Activated CD4-positive, alpha-beta T cell treated with anti-CD3 and anti-CD28 coated beads, Interleukin-2, Interleukin-6, amounts not matched to agents 100 ng/mL and 50 ng/mL, durations not matched to agents 16 hours and 8 hours (primary cell): Measurements from ENCODE around the gene ACAP3.

Experiments used
- DNase-seq: peaks from one replicate; pipeline ENCODE4 v3.0.0-alpha.2; 2020

Gene ACAP3

GRCh38 chr1:1298861-1299685 lies 8.7 kb downstream of the ACAP3 start:
- no peak for DNase-seq

- no peak for DNase-seq
These were observed 9.8 kb downstream of the ACAP3 start for GRCh38 chr1:1297802-1298424.

GRCh38 chr1:1296070-1297061 lies 11.4 kb downstream of the ACAP3 start:
- no peak for DNase-seq

GRCh38 chr1:1295154-1295923 lies 12.4 kb downstream of the ACAP3 start:
- no peak for DNase-seq

GRCh38 chr1:1294250-1294890 lies 13.4 kb downstream of the ACAP3 start:
- no peak for DNase-seq

- DNase-seq = no peak
These were observed 14.2 kb downstream of the ACAP3 start for GRCh38 chr1:1293263-1294249.

- no peak for DNase-seq
These were observed 14.9 kb downstream of the ACAP3 start for GRCh38 chr1:1292851-1293250.

GRCh38 chr1:1292442-1292779 lies 15.3 kb downstream of the ACAP3 start:
- DNase-seq = no peak

- DNase-seq = peak; percentile 55
These were observed 15.9 kb downstream of the ACAP3 start for GRCh38 chr1:1291548-1292441.

- no peak for DNase-seq
These were observed 16.7 kb downstream of the ACAP3 start for GRCh38 chr1:1291023-1291528.

GRCh38 chr1:1290238-1290731 lies 17.4 kb downstream of the ACAP3 start:
- no peak for DNase-seq

- DNase-seq = no peak
These were observed 20.2 kb downstream of the ACAP3 start for GRCh38 chr1:1287288-1288110.

- no peak for DNase-seq
These were observed 21.1 kb downstream of the ACAP3 start for GRCh38 chr1:1286313-1287261.

GRCh38 chr1:1285611-1286311 lies 22.0 kb downstream of the ACAP3 start:
- DNase-seq = no peak

- no peak for DNase-seq
These were observed 22.6 kb downstream of the ACAP3 start for GRCh38 chr1:1285102-1285571.
